Kasumi-1 (cell line): ENCODE results near the gene ADAMTS2.

ENCODE experiments used
- DNase-seq, 2 experiments: peaks; one replicate each; lab custom pipeline; 2025; lab: John Stamatoyannopoulos, UW

The ADAMTS2 gene

GRCh38 chr5:179343719-179344430 lies 1.4 kb downstream of the ADAMTS2 start:
- peak; percentile 5 to 7 for DNase-seq

GRCh38 chr5:179343021-179343718 lies 2.1 kb downstream of the ADAMTS2 start:
- DNase-seq, result no peak

GRCh38 chr5:179342577-179342976 lies 2.7 kb downstream of the ADAMTS2 start:
- no peak for DNase-seq

- no peak for DNase-seq
Observed at GRCh38 chr5:179340465-179340864, 4.8 kb downstream of the ADAMTS2 start.

- no peak for DNase-seq
Observed at GRCh38 chr5:179339996-179340395, 5.3 kb downstream of the ADAMTS2 start.

- DNase-seq, result no peak
Observed at GRCh38 chr5:179339081-179339480, 6.2 kb downstream of the ADAMTS2 start.

- DNase-seq, result no peak
Observed at GRCh38 chr5:179337796-179338676, 7.2 kb downstream of the ADAMTS2 start.

GRCh38 chr5:179336871-179337795 lies 8.1 kb downstream of the ADAMTS2 start:
- no peak for DNase-seq

GRCh38 chr5:179336126-179336870 lies 9.0 kb downstream of the ADAMTS2 start:
- no peak for DNase-seq

- DNase-seq, result no peak
Observed at GRCh38 chr5:179333796-179334761, 11.2 kb downstream of the ADAMTS2 start.

GRCh38 chr5:179332741-179333290 lies 12.4 kb downstream of the ADAMTS2 start:
- no peak for DNase-seq

- no peak for DNase-seq
Observed at GRCh38 chr5:179331591-179332375, 13.5 kb downstream of the ADAMTS2 start.

- DNase-seq, result no peak
Observed at GRCh38 chr5:179330186-179330900, 14.9 kb downstream of the ADAMTS2 start.

- DNase-seq, result no peak
Observed at GRCh38 chr5:179328291-179328690, 17.0 kb downstream of the ADAMTS2 start.

GRCh38 chr5:179327021-179327735 lies 18.1 kb downstream of the ADAMTS2 start:
- no peak for DNase-seq

GRCh38 chr5:179326122-179326927 lies 18.9 kb downstream of the ADAMTS2 start:
- no peak for DNase-seq
